Measurements from ENCODE around the gene ZFP36L2.
A peak's percentile ranks its signal among the peaks of the same experiment; 100 is the strongest.

The ZFP36L2 gene

DNA sequence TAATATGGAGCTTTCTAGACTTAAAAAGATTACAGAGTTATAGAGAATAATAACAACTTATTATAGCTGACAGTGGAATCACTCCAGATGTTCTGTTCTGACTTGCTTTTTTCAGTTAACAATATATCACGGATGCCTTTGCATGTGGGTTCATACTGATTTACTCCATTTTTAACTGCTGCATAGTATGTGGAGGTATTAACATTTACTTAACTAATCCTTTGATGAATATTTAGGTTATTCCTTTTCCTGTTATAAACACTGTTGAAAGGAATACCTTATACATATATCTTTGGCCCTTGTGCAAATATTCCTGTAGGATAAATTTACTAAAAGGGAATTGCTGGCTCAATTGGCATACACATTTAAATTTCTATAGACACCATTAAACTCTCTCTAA is 33.1 kb upstream of the ZFP36L2 start:
- TF ChIP-seq GATA3 (IDR thresholded peaks at IDR 0.05; ENCODE audit: low read depth, low read length) (no peak), GATA2 (IDR thresholded peaks at IDR 0.05; ENCODE audit: low read depth, low read length) (no peak)

DNA sequence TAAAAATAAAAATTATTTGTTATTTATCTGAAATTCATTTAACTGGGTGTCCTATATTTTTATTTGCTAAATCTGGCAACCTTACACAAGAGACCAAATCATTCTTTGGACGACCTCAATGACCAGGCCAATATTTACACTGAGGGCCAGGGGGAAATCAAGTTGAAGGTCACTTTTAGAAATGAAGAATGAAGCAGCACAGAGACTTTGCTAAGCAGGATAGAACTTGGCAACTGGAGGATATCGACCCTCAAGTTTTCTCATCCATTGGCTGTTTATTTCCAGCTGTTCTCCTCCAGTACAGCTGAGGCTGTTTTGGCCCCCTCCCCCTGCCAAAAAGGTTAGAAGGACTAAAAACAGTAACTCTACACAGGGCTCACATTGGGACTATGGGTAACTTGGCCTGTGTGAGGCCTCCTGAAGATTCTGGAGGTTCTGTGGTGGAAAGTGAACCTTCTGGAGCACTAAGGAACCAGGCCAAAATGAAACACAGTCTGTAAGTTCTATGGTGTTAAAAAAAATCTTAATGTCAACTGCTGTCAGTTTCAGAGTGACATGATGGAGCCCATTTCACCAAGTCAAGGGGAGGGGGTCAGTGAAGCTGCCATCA is 32.2 kb upstream of the ZFP36L2 start:
- TF ChIP-seq GATA2 (IDR thresholded peaks at IDR 0.05; ENCODE audit: low read depth, low read length), result no peak
- TF ChIP-seq GATA3 (IDR thresholded peaks at IDR 0.05; ENCODE audit: low read depth, low read length), result no peak

DNA sequence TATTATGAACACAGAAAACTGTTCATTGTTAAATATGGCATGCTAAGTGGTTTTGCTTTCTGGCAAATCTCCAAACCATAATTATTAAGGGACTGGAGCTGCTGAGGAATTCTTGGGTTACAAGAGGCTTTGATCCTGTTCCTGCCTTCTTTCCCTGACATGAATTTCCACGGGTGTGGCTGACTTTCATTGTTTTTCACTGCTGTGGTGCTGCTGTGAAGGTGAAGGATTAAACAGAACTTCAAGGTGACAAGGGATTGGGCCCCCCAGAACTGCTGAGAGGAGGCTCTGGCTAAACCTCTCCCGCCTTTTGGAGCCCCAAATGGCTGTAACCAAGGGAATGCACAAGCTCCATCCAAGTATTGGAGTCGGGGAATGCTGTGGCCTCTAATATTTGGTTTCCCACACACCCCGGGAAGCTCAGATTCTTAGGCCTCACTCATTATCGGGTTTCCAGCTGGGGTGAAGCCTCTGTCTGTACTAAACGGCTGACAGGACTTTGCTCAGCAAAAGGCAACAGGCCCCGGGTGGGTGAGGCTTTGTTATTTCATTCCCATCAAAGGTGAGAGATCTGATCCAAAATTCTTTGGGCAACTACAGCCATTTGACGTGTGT is 29.0 kb upstream of the ZFP36L2 start:
- TF ChIP-seq GATA3 (IDR thresholded peaks at IDR 0.05; ENCODE audit: low read depth, low read length) (no peak), GATA2 (IDR thresholded peaks at IDR 0.05; ENCODE audit: low read depth, low read length) (no peak)

DNA sequence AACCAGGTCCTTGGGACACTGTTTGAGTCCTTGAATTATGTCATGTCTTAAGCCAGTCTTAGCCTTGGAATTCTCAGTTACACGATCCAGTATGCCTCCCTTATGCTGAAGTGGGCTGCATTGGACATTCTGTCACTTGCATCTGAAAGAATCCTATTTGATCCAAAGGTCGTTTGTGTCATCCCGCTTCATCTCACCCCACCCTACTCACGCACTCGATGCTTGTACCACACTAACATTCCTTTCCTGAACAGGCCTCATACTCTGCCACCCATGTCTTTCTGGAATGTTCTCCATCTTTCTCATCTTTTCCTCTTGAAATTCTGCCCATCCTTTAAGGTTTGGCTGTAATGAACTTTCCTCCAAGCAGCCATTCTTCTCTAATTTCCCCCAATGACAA is 27.9 kb upstream of the ZFP36L2 start:
- TF ChIP-seq GATA3 (IDR thresholded peaks at IDR 0.05; ENCODE audit: low read depth, low read length) (no peak), GATA2 (IDR thresholded peaks at IDR 0.05; ENCODE audit: low read depth, low read length) (no peak)

- peak; percentile 63 for TF ChIP-seq GATA2 (IDR thresholded peaks at IDR 0.05; ENCODE audit: low read depth, low read length)
- TF ChIP-seq GATA3 (IDR thresholded peaks at IDR 0.05; ENCODE audit: low read depth, low read length), result peak; percentile 76
These were observed 24.8 kb upstream of the ZFP36L2 start for GRCh38 chr2:43251171-43251731.

DNA sequence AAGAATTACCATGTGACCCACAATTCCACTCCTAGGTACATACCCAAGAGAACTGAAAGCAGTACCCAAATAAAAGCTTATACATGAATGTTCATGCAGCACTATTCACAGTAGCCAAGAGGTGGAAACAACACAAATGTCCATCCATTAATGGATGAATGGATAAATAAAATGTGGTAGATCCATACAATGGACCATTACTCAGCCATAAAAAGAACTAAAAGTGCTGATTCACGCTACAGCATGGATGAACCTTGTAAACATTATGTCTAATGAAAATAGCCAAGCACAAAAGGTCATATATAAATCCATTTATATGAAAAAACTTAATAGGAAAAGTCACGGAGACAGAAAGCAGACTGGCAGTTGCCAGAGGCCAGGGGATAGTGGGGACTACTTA is 23.6 kb upstream of the ZFP36L2 start:
- no peak for TF ChIP-seq GATA3 (IDR thresholded peaks at IDR 0.05; ENCODE audit: low read depth, low read length)
- TF ChIP-seq GATA2 (IDR thresholded peaks at IDR 0.05; ENCODE audit: low read depth, low read length), result no peak

DNA sequence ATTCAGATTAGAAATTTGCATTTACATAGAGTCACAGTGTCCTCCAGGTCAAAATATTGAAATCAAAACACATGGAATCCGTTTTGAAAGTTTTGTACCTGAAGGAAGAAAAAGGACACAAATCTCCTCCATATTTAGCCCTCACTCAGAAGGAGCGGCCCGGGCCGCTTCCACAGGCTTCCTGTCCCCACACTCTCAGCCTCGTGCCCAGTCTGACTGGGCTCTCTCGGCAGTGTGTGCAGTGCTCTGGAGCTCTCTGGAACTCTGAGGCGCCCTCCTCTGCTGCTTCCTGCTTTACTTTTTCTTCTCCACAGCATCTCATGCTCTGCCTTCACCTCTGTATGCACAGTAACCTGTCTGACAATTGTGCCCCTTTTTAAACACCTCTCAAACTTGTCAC is 22.2 kb upstream of the ZFP36L2 start:
- no peak for TF ChIP-seq GATA3 (IDR thresholded peaks at IDR 0.05; ENCODE audit: low read depth, low read length)

DNA sequence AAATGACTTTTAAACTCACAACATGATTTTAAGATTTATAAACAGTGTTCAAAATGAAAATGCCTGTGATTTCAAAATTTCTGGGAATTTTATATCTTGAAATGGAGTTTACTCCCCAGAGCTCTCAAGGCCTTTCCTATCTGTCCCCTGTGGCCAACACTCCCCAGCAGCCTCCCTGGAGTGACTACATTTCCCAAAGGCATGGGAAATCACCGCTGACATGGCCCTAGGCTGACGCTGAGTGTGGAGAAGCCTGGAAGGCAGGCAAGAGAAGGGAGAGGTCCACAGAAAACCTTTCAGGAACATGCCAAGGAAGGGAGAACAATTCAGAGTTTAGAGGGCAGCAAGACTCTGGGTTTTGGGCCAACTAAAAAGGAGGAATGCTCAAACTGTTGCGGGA is 20.2 kb upstream of the ZFP36L2 start:
- TF ChIP-seq GATA3 (IDR thresholded peaks at IDR 0.05; ENCODE audit: low read depth, low read length) (no peak), GATA2 (IDR thresholded peaks at IDR 0.05; ENCODE audit: low read depth, low read length) (no peak)

- TF ChIP-seq GATA2 (IDR thresholded peaks at IDR 0.05; ENCODE audit: low read depth, low read length) (no peak), GATA3 (IDR thresholded peaks at IDR 0.05; ENCODE audit: low read depth, low read length) (no peak)
These were observed 15.2 kb upstream of the ZFP36L2 start for GRCh38 chr2:43241558-43241957.

DNA sequence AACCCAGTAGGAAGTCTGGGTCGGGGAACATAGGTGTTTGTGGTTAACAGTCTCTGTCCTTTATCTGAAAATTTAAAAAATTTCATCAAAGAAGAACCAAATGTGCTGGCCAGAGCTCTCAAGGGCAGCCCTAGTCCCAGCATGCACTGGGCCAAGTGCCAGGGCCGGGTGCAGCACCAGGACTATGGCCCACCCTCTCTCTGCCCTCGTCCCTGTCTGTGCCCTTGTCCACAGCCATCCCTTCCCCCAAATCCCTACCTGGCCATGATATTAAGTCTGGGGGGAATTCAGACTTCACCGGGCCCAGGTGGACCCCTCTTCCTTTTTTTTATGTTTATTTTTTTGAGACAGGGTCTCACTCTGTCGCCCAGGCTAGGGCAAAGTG is 14.4 kb upstream of the ZFP36L2 start:
- no peak for TF ChIP-seq GATA3 (IDR thresholded peaks at IDR 0.05; ENCODE audit: low read depth, low read length)
- TF ChIP-seq GATA2 (IDR thresholded peaks at IDR 0.05; ENCODE audit: low read depth, low read length), result no peak

- TF ChIP-seq GATA3 (IDR thresholded peaks at IDR 0.05; ENCODE audit: low read depth, low read length) (no peak), GATA2 (IDR thresholded peaks at IDR 0.05; ENCODE audit: low read depth, low read length) (no peak)
These were observed 13.8 kb upstream of the ZFP36L2 start for GRCh38 chr2:43239981-43240765.

- no peak for TF ChIP-seq GATA3 (IDR thresholded peaks at IDR 0.05; ENCODE audit: low read depth, low read length)
These were observed 12.4 kb upstream of the ZFP36L2 start for GRCh38 chr2:43238813-43239212.

DNA sequence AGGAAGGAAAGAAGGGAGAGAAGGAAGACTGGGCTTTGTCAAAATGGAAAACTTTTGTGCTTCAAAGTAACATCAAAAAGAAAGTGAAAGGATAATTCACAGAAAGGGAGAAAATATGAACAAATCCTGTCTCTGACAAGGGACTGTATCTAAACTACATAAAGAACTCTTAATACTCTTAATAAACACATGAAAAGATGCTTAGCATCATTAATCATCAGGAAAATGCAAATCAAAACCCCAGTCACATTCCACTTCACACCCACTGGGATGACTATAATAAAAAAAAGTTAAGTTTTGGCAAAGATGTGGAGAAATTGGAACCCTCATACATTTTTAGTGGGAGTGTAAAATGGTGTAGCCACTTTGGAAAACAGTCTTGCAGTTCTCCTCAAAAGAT is 11.8 kb upstream of the ZFP36L2 start:
- TF ChIP-seq GATA3 (IDR thresholded peaks at IDR 0.05; ENCODE audit: low read depth, low read length) (no peak), GATA2 (IDR thresholded peaks at IDR 0.05; ENCODE audit: low read depth, low read length) (no peak)

DNA sequence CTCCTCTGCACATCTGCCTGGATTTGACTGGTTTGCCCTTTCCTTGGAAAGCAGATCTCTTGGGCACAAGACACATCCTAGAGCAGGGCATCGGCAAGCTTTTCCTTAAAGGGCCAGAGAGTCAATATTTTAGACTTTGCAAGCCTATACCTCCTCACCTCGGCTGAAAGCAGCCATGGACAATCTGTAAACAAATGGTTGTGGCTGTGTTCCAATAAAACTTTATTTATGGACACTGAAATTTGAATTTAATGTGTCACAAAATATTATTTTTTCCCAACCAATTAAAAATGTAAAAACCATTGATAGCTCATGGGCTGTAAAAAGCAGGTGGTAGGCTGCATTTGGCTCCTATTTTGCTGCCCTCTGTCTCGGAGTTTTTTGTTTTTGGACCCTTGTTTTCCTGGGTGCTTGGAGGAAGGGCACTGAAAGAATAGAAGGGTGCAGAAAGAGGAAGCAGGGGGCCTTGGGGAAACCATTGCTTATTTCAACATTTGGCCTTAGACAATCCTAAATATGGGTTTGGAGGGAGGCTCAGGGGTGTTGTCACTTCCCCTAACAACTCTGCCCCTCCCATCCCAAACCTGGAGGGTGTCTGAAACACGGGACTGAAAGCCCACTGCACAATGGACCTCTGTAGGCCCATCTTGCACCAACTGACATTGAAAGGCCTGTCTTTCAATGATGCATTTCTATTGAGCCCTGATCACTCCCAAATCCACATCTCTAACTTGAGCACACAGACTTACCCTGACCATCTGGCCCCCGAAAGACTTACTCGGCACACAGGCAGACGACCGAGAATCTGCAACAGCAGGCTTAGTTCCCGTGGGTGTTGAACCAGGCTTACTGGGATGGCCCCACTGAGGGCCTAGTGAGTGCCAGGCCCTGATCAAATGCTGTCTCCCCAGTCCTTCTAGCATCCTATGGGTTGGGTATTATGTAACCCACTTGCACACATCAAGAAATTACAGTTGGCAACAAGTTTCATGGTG is 7.1 kb upstream of the ZFP36L2 start:
- no peak for TF ChIP-seq GATA3 (IDR thresholded peaks at IDR 0.05; ENCODE audit: low read depth, low read length)
- no peak for TF ChIP-seq GATA2 (IDR thresholded peaks at IDR 0.05; ENCODE audit: low read depth, low read length)

All from SH-SY5Y (cell line).